HepG2 (cell line): ENCODE measurements around the gene TBC1D19. TPM values are rescaled to one million over a fixed set of nuclear protein-coding genes. Genes with fewer than 3 reads are reported as not detected.
"Not testable (repeated sequence)": the region's sequence is repeated elsewhere in the genome, so short reads cannot be mapped to it uniquely, and the experiment has no call there.

Experiments
- ATAC-seq: fragments of 200-7000 bp; cut with Tn5 transposase; 3 replicates; pipeline ENCODE4 v1.9.1; 2020; ENCODE audit warnings: mild to moderate bottlenecking, moderate library complexity
- BruUV-seq: library from RNA; stranded (reverse); fragments of 400-500 nt; replicated peaks from 2 replicates; lab custom pipeline; 2021; lab: Mats Ljungman, UMichigan
- CTCF ChIA-PET: fragments of 300-600 bp; formaldehyde crosslinking; extraction: SDS; loops from one replicate; lab custom pipeline; 2021; ENCODE audit warnings: low total read pairs, inconsistent platforms, low intra/inter-chr PET ratio; lab: Yijun Ruan, JAX
- POLR2A ChIA-PET: fragments of 350-600 bp; sonication (Branson Sonifier 250); formaldehyde crosslinking; loops from one replicate; lab custom pipeline; 2020; ENCODE audit warnings: antibody characterized with exemption, inconsistent platforms; lab: Yijun Ruan, JAX
- DNase-seq: peaks from one replicate; pipeline ENCODE4 v3.0.0-alpha.2; 2015; ENCODE audit warnings: low spot score
- FAIRE-seq: peaks from 3 replicates; lab custom pipeline; 2011; peaks lifted over from hg19 to GRCh38; lab: Jason Lieb, UNC
- H2AFZ ChIP-seq: one replicate; pipeline ENCODE4 v1.6.1; 2011; ENCODE audit warnings: low read length, inconsistent platforms
- H3K27ac ChIP-seq: fragments of 300-600 bp; 3 replicates; pipeline ENCODE4 v1.8.0; 2011; ENCODE audit warnings: mixed run types, mild to moderate bottlenecking, mixed read lengths, low read length, inconsistent platforms; ENCODE audit not compliant: insufficient read depth; ENCODE audit errors: extremely low read length
- H3K27me3 ChIP-seq, 2 experiments: fragments of 200-600 bp in 1 of 2; 2 replicates in 1 of 2; 3 replicates in 1 of 2; pipeline versions ENCODE4 v1.6.0 to v1.8.0; 2011; ENCODE audit warnings: low read length in 2 of 2, mild to moderate bottlenecking in 2 of 2, moderate library complexity in 2 of 2, inconsistent platforms in 1 of 2; ENCODE audit not compliant: insufficient read depth in 2 of 2, control insufficient read depth in 1 of 2
- H3K36me3 ChIP-seq, 2 experiments: fragments of 200-600 bp in 1 of 2; replicated peaks in 1 of 2; 2 replicates in 1 of 2; 3 replicates in 1 of 2; pipeline versions ENCODE4 v1.5.1 to v1.8.0; 2011; ENCODE audit warnings: low read length in 2 of 2, inconsistent platforms in 1 of 2; ENCODE audit not compliant: insufficient read depth in 2 of 2, control insufficient read depth in 1 of 2
- H3K4me1 ChIP-seq: 2 replicates; pipeline ENCODE4 v1.5.1; 2012; ENCODE audit warnings: low read length, inconsistent platforms; ENCODE audit not compliant: insufficient read depth
- H3K4me2 ChIP-seq: 2 replicates; pipeline ENCODE4 v1.6.0; 2011; ENCODE audit warnings: low read depth, low read length, inconsistent platforms
- H3K4me3 ChIP-seq, 3 experiments: fragments of 200-600 bp in 1 of 3; sonication (generic), shearing (Covaris generic) in 1 of 3; replicated peaks in 1 of 3; 2 replicates each; pipeline ENCODE4 v1.5.1; 2011 to 2016; ENCODE audit warnings: low read length in 3 of 3, inconsistent platforms in 2 of 3, low read depth in 2 of 3, mild to moderate bottlenecking in 2 of 3, control low read depth in 1 of 3, mixed read lengths in 1 of 3; ENCODE audit not compliant: insufficient read depth in 1 of 3
- H3K79me2 ChIP-seq: one replicate; pipeline ENCODE4 v1.6.1; 2011; ENCODE audit warnings: low read length, inconsistent platforms; ENCODE audit not compliant: insufficient read depth
- H3K9ac ChIP-seq: 2 replicates; pipeline ENCODE4 v1.6.0; 2011; ENCODE audit warnings: mild to moderate bottlenecking, low read depth, low read length, inconsistent platforms; ENCODE audit not compliant: insufficient read depth
- H3K9me3 ChIP-seq: 2 replicates; pipeline ENCODE4 v1.5.1; 2012; ENCODE audit warnings: mild to moderate bottlenecking, low read length
- H4K20me1 ChIP-seq: 2 replicates; pipeline ENCODE4 v1.6.0; 2011; ENCODE audit warnings: inconsistent platforms, mild to moderate bottlenecking, low read length, moderate library complexity; ENCODE audit not compliant: insufficient read depth
- ATF7 ChIP-seq, 2 experiments: fragments of 450-650 bp in 1 of 2; sonication (generic) in 1 of 2; formaldehyde crosslinking in 1 of 2; IDR thresholded peaks; 2 replicates each; pipeline versions ENCODE4 v1.4.0 to v1.6.1; 2016 to 2020; ENCODE audit warnings: antibody characterized with exemption in 1 of 2, mild to moderate bottlenecking in 1 of 2, missing genetic modification reagents in 1 of 2
- CEBPB ChIP-seq: IDR thresholded peaks from 2 replicates; pipeline ENCODE4 v1.6.1; 2011; ENCODE audit warnings: low read depth, low read length, improper control_type of control experiment, borderline replicate concordance
- CEBPG ChIP-seq: IDR thresholded peaks from 2 replicates; pipeline ENCODE4 v1.6.1; 2016
- CENPX ChIP-seq: sonication (generic); formaldehyde crosslinking; IDR thresholded peaks from 2 replicates; pipeline ENCODE4 v1.9.0; 2021; ENCODE audit warnings: mild to moderate bottlenecking, missing genetic modification reagents, moderate library complexity
- MAFF ChIP-seq: IDR thresholded peaks from 2 replicates; pipeline ENCODE4 v1.6.1; 2011; ENCODE audit warnings: low read depth, low read length, improper control_type of control experiment
- MAFK ChIP-seq, 2 experiments: IDR thresholded peaks in 1 of 2; conservative IDR thresholded peaks in 1 of 2; 2 replicates each; pipeline ENCODE4 v1.6.1; 2011; ENCODE audit warnings: improper control_type of control experiment in 2 of 2, low read length in 2 of 2
- ZNF230 ChIP-seq: sonication (generic); formaldehyde crosslinking; IDR thresholded peaks from 2 replicates; pipeline ENCODE4 v1.4.0; 2020; ENCODE audit warnings: mild to moderate bottlenecking, missing genetic modification reagents
- ZNF792 ChIP-seq: IDR thresholded peaks from 2 replicates; pipeline ENCODE4 v1.6.1; 2016
- WGBS: methylation state at CpG from one replicate; pipeline ENCODE4 v1.1.6; 2017; ENCODE audit warnings: low lambda C conversion rate; 5-methylcytosine and 5-hydroxymethylcytosine counted together
- in situ Hi-C: cut with HindIII; loops from 2 replicates; pipeline ENCODE4 v1.10.0; 2017; ENCODE audit warnings: low pct_unique_long_range_greater_than_20kb; ENCODE audit not compliant: extremely low pct_ligation_motif_present
- intact Hi-C: fragments of 100-400 bp; cut with micrococcal nuclease; formaldehyde crosslinking; loops from one replicate; pipeline ENCODE4 v1.10.0; 2022; ENCODE audit not compliant: unreplicated experiment
- polyA plus RNA-seq, 8 experiments: library from polyadenylated mRNA; depleted of rRNA in 3 of 8; stranded (reverse) in 7 of 8; unstranded in 1 of 8; fragments of >200 nt; fragmentation: Illumina TruSeq in 4 of 8; extraction: Trizol in 4 of 8; gene quantifications; 2 replicates each; pipeline versions ENCODE4 v1.2.1 to v1.2.3, GENCODE V29; 2011 to 2016; ENCODE audit warnings: low read depth in 4 of 8, missing spikeins in 1 of 8, mixed read lengths in 1 of 8; ENCODE audit not compliant: insufficient read depth in 1 of 8
- total RNA-seq, 5 experiments: library from RNA; depleted of rRNA; stranded (reverse); fragments of >200 nt; fragmentation: Illumina TruSeq; extraction: Trizol; gene quantifications; 2 replicates each; pipeline ENCODE4 v1.2.3, GENCODE V29; 2016; ENCODE audit warnings: low read depth in 1 of 5
- TF ChIP-seq, protein P1 (sequence below), 2 experiments: fragments of 450-650 bp in 1 of 2; sonication (generic) in 1 of 2; formaldehyde crosslinking; IDR thresholded peaks; 2 replicates each; pipeline versions ENCODE4 v1.5.0 to v1.8.0; 2020 to 2022; ENCODE audit warnings: mild to moderate bottlenecking in 1 of 2, missing genetic modification reagents in 1 of 2

Gene TBC1D19
- total and polyA plus RNA-seq, 2 of the 13 experiments (the other 11 are each of a cell fraction or from before 2014, with no cell fraction given), result 1.6 to 3.5 TPM

DNA sequence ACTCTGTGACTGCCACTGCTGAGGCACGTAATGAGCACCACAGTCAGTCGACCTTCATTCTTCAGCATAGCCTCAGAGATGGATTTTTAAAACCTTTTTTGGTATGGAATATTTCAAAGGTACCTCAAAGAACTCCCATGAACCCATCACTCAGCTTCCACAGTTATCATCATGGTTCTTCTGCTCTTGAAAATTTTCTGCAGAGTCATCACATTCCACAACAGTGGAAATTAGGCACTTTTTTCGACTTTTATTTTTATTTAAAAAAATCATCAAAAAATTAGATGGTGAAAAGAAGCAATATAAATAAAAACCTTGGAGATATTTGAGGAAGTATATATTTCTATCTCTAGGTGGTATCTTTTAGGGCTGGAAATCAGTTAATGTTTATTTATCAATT, 37.5 kb downstream of the TBC1D19 start:
- Histone ChIP-seq H3K4me1 (no peaks in the 10 kb centered on the region), H2AFZ (no peak overlapping the region), H3K9me3 (no peaks in the 10 kb centered on the region), H3K4me3 (no peak overlapping the region), H4K20me1 (no peaks in the 10 kb centered on the region), H3K9ac (no peak overlapping the region), H3K36me3 (no peaks in the 10 kb centered on the region)
- no TSS peak for BruUV-seq
- CTCF ChIA-PET, result no interaction called here
- no peak for FAIRE-seq
- POLR2A ChIA-PET, result no interaction called here
- no peak for ATAC-seq
- TF ChIP-seq ZNF230 (CRISPR knock-in tag), result no peak
- TF ChIP-seq MAFF, result peak; percentile 97
- TF ChIP-seq MAFK (conservative IDR thresholded peaks at IDR 0.05 in 1 of 2, IDR thresholded peaks at IDR 0.05 in 1 of 2; ENCODE audit: low read length in 2 of 2), result peak; percentile 95 to 98
- no peak for TF ChIP-seq ZNF792
- TF ChIP-seq, all 625 proteins: peak for 2
- DNase-seq, result no peak
- Histone ChIP-seq H3K27ac (no peak overlapping the region), H3K4me2 (no peak overlapping the region), H3K27me3 (no peaks in the 10 kb centered on the region), H3K79me2 (no peaks in the 10 kb centered on the region)
- intact Hi-C loops, result no loop called here
- WGBS, result 70% methylated on average over 3 of the region's 3 CpGs
- in situ Hi-C loops, result no loop called here

DNA sequence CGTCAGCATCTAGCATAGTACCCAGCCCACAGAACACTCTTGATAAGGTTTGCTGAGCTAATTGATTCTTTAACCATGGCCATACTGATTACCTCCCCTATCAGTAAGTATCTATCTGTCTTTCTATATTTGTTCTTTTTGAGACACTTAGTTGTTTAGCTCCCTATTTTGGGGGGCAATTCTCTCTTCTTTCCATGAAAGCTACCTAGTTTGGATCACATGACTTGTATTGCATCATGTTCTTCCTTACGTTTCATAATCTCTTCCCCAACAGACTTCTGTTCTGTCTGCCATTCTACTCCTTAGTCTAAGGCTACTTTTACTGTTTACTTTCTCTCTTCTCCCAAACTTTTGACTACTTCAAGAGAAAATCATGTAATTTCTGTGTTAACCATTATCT, 39.0 kb downstream of the TBC1D19 start:
- TF ChIP-seq, protein P1, sequence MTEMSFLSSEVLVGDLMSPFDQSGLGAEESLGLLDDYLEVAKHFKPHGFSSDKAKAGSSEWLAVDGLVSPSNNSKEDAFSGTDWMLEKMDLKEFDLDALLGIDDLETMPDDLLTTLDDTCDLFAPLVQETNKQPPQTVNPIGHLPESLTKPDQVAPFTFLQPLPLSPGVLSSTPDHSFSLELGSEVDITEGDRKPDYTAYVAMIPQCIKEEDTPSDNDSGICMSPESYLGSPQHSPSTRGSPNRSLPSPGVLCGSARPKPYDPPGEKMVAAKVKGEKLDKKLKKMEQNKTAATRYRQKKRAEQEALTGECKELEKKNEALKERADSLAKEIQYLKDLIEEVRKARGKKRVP (CRISPR knock-in tag; IDR thresholded peaks at IDR 0.05), result peak in 1 of 2 experiments; percentile 20; a peak in 1 of 4 replicates
- no peak for TF ChIP-seq CENPX (CRISPR knock-in tag)
- TF ChIP-seq CEBPG (CRISPR knock-in tag), result 0 out of 2 replicates have a peak, but pooled peaks have one; percentile 29
- TF ChIP-seq CEBPB, result peak; percentile 57; the same call in 1 of the 2 replicates
- 0 out of 2 replicates have a peak, but pooled peaks have one; percentile 27 for TF ChIP-seq ATF7 (IDR thresholded peaks at IDR 0.05)
- no peak for TF ChIP-seq ATF7 (CRISPR knock-in tag; IDR thresholded peaks at IDR 0.05)
- no peaks in the 10 kb centered on the region for H3K27me3 ChIP-seq
- no peak for FAIRE-seq
- intact Hi-C loops, result no loop called here
- no peaks in the 10 kb centered on the region for H3K4me1 ChIP-seq
- no TSS peak for BruUV-seq
- no peaks in the 10 kb centered on the region for H4K20me1 ChIP-seq
- 68% methylated on average over 2 of the region's 2 CpGs for WGBS
- H2AFZ ChIP-seq, result no peak overlapping the region
- ChIA-PET POLR2A (no interaction called here), CTCF (no interaction called here)
- in situ Hi-C loops, result no loop called here
- no peak overlapping the region for H3K4me2 ChIP-seq
- no peaks in the 10 kb centered on the region for H3K36me3 ChIP-seq
- H3K4me3 ChIP-seq, result no peak overlapping the region
- no peak overlapping the region for H3K9ac ChIP-seq
- no peaks in the 10 kb centered on the region for H3K79me2 ChIP-seq
- H3K9me3 ChIP-seq, result no peaks in the 10 kb centered on the region
- no peak overlapping the region for H3K27ac ChIP-seq
- no peak for ATAC-seq
- no peak for DNase-seq

DNA sequence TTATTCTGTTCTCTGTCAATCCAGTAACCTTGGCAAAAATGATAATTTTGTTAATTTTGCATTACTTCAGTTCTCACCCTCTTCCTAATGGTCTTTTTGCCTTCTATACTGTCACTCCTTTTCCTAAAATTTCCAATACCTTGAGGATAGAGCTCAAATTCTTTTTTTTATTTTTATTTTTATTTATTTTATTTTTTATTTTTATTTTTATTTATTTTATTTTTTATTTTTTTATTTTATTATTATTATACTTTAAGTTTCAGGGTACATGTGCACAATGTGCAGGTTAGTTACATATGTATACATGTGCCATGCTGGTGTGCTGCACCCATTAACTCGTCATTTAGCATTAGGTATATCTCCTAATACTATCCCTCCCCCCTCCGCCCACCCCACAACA, 42.8 kb downstream of the TBC1D19 start:
- H4K20me1 ChIP-seq, H3K4me2 ChIP-seq, H3K36me3 ChIP-seq, in situ Hi-C loops, FAIRE-seq, BruUV-seq, ATAC-seq, H2AFZ ChIP-seq, H3K27me3 ChIP-seq, H3K9me3 ChIP-seq, DNase-seq, H3K4me3 ChIP-seq, H3K79me2 ChIP-seq, intact Hi-C loops, H3K4me1 ChIP-seq, CTCF ChIA-PET, POLR2A ChIA-PET, H3K9ac ChIP-seq, H3K27ac ChIP-seq: not testable (repeated sequence)
- WGBS, result 76% methylated on average over 2 of the region's 2 CpGs
